GM18526 (cell line): ENCODE results near the gene REEP1.

Source experiments
- POLR2A ChIP-seq: IDR thresholded peaks from 3 replicates; pipeline ENCODE4 v1.6.1; 2011; ENCODE audit not compliant: insufficient read length; ENCODE audit errors: extremely low read depth

The REEP1 gene

GRCh38 chr2:86358957-86359356 is 21.5 kb upstream of the REEP1 start:
- no peak for TF ChIP-seq POLR2A

- TF ChIP-seq POLR2A, result no peak
Measured at GRCh38 chr2:86357392-86357963, 20.1 kb upstream of the REEP1 start.

GRCh38 chr2:86352727-86353221 is 15.3 kb upstream of the REEP1 start:
- TF ChIP-seq POLR2A, result no peak

GRCh38 chr2:86352137-86352726 is 14.8 kb upstream of the REEP1 start:
- no peak for TF ChIP-seq POLR2A

- no peak for TF ChIP-seq POLR2A
Measured at GRCh38 chr2:86350751-86351150, 13.3 kb upstream of the REEP1 start.

- no peak for TF ChIP-seq POLR2A
Measured at GRCh38 chr2:86347401-86347800, 10.0 kb upstream of the REEP1 start.

GRCh38 chr2:86344404-86344803 is 7.0 kb upstream of the REEP1 start:
- no peak for TF ChIP-seq POLR2A

GRCh38 chr2:86342488-86342887 is 5.1 kb upstream of the REEP1 start:
- TF ChIP-seq POLR2A, result no peak

- TF ChIP-seq POLR2A, result no peak
Measured at GRCh38 chr2:86341470-86341869, 4.0 kb upstream of the REEP1 start.

GRCh38 chr2:86338778-86339295 is 1.4 kb upstream of the REEP1 start:
- no peak for TF ChIP-seq POLR2A

- TF ChIP-seq POLR2A, result no peak
Measured at GRCh38 chr2:86336675-86337243, 667 bp downstream of the REEP1 start.

GRCh38 chr2:86335865-86336674 is 1.4 kb downstream of the REEP1 start:
- no peak for TF ChIP-seq POLR2A

- no peak for TF ChIP-seq POLR2A
Measured at GRCh38 chr2:86333378-86333777, 4.0 kb downstream of the REEP1 start.

- TF ChIP-seq POLR2A, result no peak
Measured at GRCh38 chr2:86332654-86333053, 4.8 kb downstream of the REEP1 start.

GRCh38 chr2:86331384-86331783 is 6.0 kb downstream of the REEP1 start:
- no peak for TF ChIP-seq POLR2A

- no peak for TF ChIP-seq POLR2A
Measured at GRCh38 chr2:86330001-86330400, 7.4 kb downstream of the REEP1 start.
